Hepatocyte (in vitro differentiated cells): Measurements from ENCODE around the gene TTC12.

ENCODE experiments used
- CTCF ChIP-seq: fragments of 200-600 bp; sonication (generic); IDR thresholded peaks from 2 replicates; pipeline ENCODE4 v1.5.1; 2016; ENCODE audit warnings: antibody characterized with exemption, mild to moderate bottlenecking; ENCODE audit not compliant: poor library complexity
- EZH2 ChIP-seq: fragments of 200-600 bp; sonication (generic); IDR thresholded peaks from 2 replicates; pipeline ENCODE4 v1.6.1; 2016; ENCODE audit warnings: antibody characterized with exemption, mild to moderate bottlenecking, borderline replicate concordance
- EZH2phosphoT487 ChIP-seq: fragments of 200-600 bp; sonication (generic); IDR thresholded peaks from one replicate; pipeline ENCODE4 v1.6.1; 2018; ENCODE audit warnings: antibody characterized with exemption, mild to moderate bottlenecking, low read depth, moderate library complexity; ENCODE audit not compliant: unreplicated experiment, severe bottlenecking

GRCh38 chr11:113385749-113386148, 71.4 kb downstream of the TTC12 start:
- TF ChIP-seq EZH2 (no peak), CTCF (no peak), EZH2phosphoT487 (no peak)
